ENCODE data around the gene APOB.

APOB gene

DNA sequence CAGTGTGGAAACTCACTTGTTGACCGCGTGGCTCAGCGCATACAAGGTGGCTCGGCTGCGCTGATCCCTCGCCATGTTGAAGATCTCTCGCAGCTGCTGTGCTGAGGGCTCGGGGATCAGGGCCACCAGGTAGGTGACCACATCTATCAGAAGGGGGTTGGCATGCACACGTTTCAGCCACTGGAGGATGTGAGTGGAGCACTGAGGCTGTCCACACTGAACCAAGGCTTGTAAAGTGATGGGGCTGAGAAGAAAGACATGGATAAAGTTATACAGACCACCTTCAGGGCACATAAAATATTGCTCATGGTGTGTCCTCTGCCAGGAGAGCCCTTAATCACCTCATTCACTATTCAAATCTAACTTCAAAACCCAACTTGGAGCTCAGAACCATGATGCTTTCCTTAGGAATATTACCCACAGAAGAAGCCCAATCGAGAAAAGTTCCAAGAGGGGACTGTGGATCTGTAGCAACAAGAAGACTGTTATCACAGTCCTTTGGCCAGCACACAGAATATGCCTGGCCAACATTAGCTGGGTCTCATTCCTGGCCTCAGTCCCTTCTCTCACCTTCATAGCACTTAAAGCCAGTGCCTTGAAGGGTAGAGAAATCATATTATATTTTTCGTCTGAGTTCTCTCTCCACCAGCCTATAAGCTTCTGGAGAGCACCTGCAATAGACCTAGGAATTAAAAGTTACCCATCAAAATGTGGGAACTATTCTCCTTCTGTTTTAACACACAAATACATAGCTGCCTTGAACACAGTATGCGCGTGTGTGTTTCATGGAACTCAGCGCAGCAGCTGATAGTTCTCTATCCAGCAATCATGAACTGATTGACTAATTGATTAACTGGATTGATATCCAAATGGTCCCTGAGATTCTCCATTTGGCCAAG lies 11.3 kb downstream of the APOB start:
- no peak for TF ChIP-seq TAF1 (IDR thresholded peaks at IDR 0.05; ENCODE audit: borderline replicate concordance, insufficient read depth, low read length)
- TF ChIP-seq, protein P1, sequence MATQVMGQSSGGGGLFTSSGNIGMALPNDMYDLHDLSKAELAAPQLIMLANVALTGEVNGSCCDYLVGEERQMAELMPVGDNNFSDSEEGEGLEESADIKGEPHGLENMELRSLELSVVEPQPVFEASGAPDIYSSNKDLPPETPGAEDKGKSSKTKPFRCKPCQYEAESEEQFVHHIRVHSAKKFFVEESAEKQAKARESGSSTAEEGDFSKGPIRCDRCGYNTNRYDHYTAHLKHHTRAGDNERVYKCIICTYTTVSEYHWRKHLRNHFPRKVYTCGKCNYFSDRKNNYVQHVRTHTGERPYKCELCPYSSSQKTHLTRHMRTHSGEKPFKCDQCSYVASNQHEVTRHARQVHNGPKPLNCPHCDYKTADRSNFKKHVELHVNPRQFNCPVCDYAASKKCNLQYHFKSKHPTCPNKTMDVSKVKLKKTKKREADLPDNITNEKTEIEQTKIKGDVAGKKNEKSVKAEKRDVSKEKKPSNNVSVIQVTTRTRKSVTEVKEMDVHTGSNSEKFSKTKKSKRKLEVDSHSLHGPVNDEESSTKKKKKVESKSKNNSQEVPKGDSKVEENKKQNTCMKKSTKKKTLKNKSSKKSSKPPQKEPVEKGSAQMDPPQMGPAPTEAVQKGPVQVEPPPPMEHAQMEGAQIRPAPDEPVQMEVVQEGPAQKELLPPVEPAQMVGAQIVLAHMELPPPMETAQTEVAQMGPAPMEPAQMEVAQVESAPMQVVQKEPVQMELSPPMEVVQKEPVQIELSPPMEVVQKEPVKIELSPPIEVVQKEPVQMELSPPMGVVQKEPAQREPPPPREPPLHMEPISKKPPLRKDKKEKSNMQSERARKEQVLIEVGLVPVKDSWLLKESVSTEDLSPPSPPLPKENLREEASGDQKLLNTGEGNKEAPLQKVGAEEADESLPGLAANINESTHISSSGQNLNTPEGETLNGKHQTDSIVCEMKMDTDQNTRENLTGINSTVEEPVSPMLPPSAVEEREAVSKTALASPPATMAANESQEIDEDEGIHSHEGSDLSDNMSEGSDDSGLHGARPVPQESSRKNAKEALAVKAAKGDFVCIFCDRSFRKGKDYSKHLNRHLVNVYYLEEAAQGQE (IDR thresholded peaks at IDR 0.05; ENCODE audit: insufficient read depth in 1 of 2, low read depth in 2 of 2, low read length in 2 of 2): no peak
- TF ChIP-seq SIN3A (IDR thresholded peaks at IDR 0.05; ENCODE audit: borderline replicate concordance, insufficient read depth, low read length): no peak
- TF ChIP-seq POLR2AphosphoS5 (IDR thresholded peaks at IDR 0.05; ENCODE audit: low read depth, low read length): no peak
- no peak for TF ChIP-seq FOXP2 (optimal IDR thresholded peaks at IDR 0.05; ENCODE audit: borderline replicate concordance, extremely low read depth, extremely low read length, insufficient read depth)

DNA sequence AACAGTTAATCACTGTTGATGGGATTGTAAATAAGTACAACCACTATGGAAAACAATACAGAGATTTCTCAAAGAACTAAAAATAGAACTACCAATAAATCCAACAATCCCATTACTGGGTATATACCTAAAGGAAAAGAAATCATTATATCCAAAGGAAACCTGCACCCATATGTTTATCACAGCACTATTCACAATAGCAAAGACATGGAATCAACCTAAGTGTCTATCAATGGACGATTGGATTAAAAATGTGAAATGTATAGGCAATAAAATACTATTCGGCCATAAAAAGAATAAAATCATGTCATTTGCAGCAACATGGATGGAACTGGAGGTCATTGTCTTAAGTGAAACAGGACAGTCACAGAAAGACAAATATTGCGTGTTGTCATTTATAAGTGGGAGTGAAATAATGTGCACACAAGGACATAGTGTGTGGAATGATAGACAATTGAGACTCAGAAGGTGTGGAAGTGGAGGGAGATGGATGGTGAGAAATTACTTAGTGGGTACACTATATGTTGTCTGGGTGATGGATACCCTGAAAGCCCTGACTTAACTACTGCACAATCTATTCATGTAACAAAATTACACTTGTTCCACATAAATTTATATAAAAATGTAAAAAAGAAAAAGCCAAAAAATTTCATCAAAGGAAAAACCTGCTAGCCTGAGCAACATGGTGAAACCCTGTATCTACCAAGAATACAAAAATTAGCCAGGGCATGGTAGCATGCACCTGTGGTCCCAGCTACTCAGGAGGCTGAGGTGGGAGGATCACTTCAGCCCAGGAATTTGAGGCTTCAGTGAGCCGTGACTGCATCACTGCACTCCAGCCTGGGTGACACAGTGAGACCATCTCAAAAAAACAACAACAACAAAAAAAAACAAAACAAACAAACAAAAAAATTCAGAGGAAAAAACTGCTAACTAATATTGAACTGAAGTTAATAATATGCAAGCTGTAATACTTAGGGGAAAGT lies 12.6 kb downstream of the APOB start:
- TF ChIP-seq SIN3A (IDR thresholded peaks at IDR 0.05; ENCODE audit: borderline replicate concordance, insufficient read depth, low read length) (no peak), POLR2AphosphoS5 (IDR thresholded peaks at IDR 0.05; ENCODE audit: low read depth, low read length) (no peak), TAF1 (IDR thresholded peaks at IDR 0.05; ENCODE audit: borderline replicate concordance, insufficient read depth, low read length) (no peak), FOXP2 (optimal IDR thresholded peaks at IDR 0.05; ENCODE audit: borderline replicate concordance, extremely low read depth, extremely low read length, insufficient read depth) (no peak)
- TF ChIP-seq, protein P1 (IDR thresholded peaks at IDR 0.05; ENCODE audit: insufficient read depth in 1 of 2, low read depth in 2 of 2, low read length in 2 of 2): no peak

DNA sequence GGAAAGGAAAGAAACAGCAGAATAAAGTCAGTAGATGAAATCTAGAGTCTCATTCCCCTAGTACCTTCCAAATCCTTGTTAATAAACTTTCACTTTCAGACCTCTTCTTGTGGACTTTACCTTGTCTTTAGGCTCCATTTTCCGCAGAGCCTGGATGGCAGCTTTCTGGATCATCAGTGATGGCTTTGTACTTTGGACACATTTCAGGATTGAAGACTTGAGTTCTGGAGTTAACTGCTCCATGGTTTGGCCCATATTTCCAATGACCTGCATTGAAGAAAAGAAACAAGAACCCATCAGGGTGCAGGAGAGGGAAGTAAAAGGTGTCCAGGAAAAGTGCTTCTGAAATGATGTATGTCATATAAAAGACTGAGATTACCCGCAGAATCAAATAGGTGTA lies 14.4 kb downstream of the APOB start:
- TF ChIP-seq SIN3A (IDR thresholded peaks at IDR 0.05; ENCODE audit: borderline replicate concordance, insufficient read depth, low read length) (no peak), POLR2AphosphoS5 (IDR thresholded peaks at IDR 0.05; ENCODE audit: low read depth, low read length) (no peak), FOXP2 (optimal IDR thresholded peaks at IDR 0.05; ENCODE audit: borderline replicate concordance, extremely low read depth, extremely low read length, insufficient read depth) (no peak), TAF1 (IDR thresholded peaks at IDR 0.05; ENCODE audit: borderline replicate concordance, insufficient read depth, low read length) (no peak)
- TF ChIP-seq, protein P1 (IDR thresholded peaks at IDR 0.05; ENCODE audit: insufficient read depth in 1 of 2, low read depth in 2 of 2, low read length in 2 of 2): no peak

DNA sequence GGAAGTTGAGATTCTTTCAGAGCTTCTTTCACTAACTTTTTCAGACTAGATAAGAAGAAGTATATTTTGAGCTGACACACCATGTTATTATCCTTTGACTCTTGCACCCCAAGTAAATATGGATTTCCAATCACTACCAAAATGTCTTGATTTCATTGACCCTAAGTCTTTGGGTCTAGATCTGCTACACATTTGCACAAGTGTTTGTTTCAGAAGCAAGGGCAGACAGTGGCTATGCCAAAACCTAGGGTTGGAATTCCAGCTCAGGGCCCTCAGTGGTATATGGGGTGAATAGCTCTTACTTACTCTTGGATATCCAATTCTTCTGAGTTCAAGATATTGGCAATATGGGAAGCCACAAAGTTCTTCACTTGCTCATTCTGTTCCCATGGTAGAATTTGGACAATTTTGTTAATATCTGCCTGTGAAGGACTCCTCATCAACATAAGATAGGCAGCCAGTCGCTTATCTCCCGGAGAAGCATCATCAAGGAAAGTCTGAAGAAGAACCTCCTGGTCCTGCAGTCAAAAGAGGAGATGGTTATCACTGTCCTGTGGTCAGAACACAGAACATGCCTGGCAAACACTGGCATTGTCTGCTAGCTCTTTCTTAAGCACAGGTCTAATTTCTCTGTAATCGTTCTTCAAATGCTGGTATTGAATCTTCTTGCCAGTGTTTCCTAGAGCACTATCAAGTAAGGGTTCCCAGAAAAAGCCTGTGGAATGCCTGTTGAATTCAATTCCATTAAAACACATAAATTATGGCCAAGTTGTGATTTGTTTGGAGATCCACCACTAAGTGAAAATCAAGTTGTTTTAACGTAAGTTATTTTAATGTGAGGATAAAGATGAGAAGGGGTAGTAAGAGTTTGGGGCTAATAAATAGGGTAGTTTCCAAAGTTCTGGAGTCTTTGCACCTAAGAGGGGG lies 15.6 kb downstream of the APOB start:
- TF ChIP-seq FOXP2 (optimal IDR thresholded peaks at IDR 0.05; ENCODE audit: borderline replicate concordance, extremely low read depth, extremely low read length, insufficient read depth): no peak
